Activated T-cell treated with anti-CD3 and anti-CD28 coated beads, Interleukin-2, amount 50 U/mL, for 4 hours (primary cell): Measurements from ENCODE around the gene POU6F1. TPM values are rescaled to one million over a fixed set of nuclear protein-coding genes. Genes with fewer than 3 reads are reported as not detected.
"Not testable (repeated sequence)": the region's sequence is repeated elsewhere in the genome, so short reads cannot be mapped to it uniquely, and the experiment has no call there.

Source experiments
- ATAC-seq, 2 donors: fragments of 200-7000 bp; cut with Tn5 transposase; one replicate each; pipeline ENCODE4 v1.10.0; 2021
- DNase-seq: peaks from one replicate; pipeline ENCODE4 v3.0.0-alpha.2; 2020
- H3K27me3 Mint-ChIP-seq: one replicate; pipeline ENCODE4 v1.8.0; 2021; ENCODE audit warnings: low read depth, mixed read lengths
- H3K36me3 Mint-ChIP-seq: one replicate; pipeline ENCODE4 v1.8.0; 2022; ENCODE audit warnings: mixed read lengths; ENCODE audit not compliant: insufficient read depth
- H3K4me1 Mint-ChIP-seq: one replicate; pipeline ENCODE4 v1.8.0; 2021; ENCODE audit warnings: low read depth, mixed read lengths
- H3K4me3 Mint-ChIP-seq: one replicate; pipeline ENCODE4 v1.8.0; 2021; ENCODE audit warnings: mild to moderate bottlenecking, moderate library complexity, mixed read lengths
- H3K9me3 Mint-ChIP-seq: one replicate; pipeline ENCODE4 v1.8.0; 2021; ENCODE audit warnings: mixed read lengths
- total RNA-seq, 3 donors: library from RNA; stranded (reverse); gene quantifications; one replicate each; pipeline ENCODE4 v1.2.1, GENCODE V29; 2021

POU6F1 gene
- total RNA-seq, 3 donors from 2014 or later: 4.1 to 8.5 (median 7.2) TPM

- ATAC-seq (no peak), DNase-seq (no peak)
- Mint-ChIP-seq H3K27me3 (no peaks in the 10 kb centered on the region), H3K36me3 (peaks cover 31% of the 10 kb centered on the region), H3K4me3 (no peak overlapping the region), H3K9me3 (no peaks in the 10 kb centered on the region), H3K4me1 (peaks cover 63% of the 10 kb centered on the region)
These were observed 24.3 kb upstream of the POU6F1 start for GRCh38 chr12:51242120-51242519.

GRCh38 chr12:51240971-51241370, 23.1 kb upstream of the POU6F1 start:
- Mint-ChIP-seq H3K4me1 (peaks cover 52% of the 10 kb centered on the region), H3K4me3 (peak overlapping the region; percentile 96), H3K27me3 (no peaks in the 10 kb centered on the region), H3K36me3 (peaks cover 31% of the 10 kb centered on the region), H3K9me3 (no peaks in the 10 kb centered on the region)
- ATAC-seq (no peak), DNase-seq (no peak)

- peaks cover 27% of the 10 kb centered on the region for H3K36me3 Mint-ChIP-seq
- peak; percentile 97 for ATAC-seq
- H3K27me3 Mint-ChIP-seq: no peaks in the 10 kb centered on the region
- peaks cover 39% of the 10 kb centered on the region for H3K4me1 Mint-ChIP-seq
- H3K4me3 Mint-ChIP-seq: peak within 1 kb of the TSS; percentile 96
- peak; percentile 90 for DNase-seq
- no peaks in the 10 kb centered on the region for H3K9me3 Mint-ChIP-seq
These were observed 20.9 kb upstream of the POU6F1 start, which contains the start of gene DAZAP2 for GRCh38 chr12:51238510-51239334. Gene DAZAP2 (plus strand): TSS chr12:51238826. CDS start chr12:51238908, 82 bp downstream.

- ATAC-seq: no peak
- peaks cover 25% of the 10 kb centered on the region for H3K36me3 Mint-ChIP-seq
- DNase-seq: no peak
- peaks cover 37% of the 10 kb centered on the region for H3K4me1 Mint-ChIP-seq
- no peaks in the 10 kb centered on the region for H3K27me3 Mint-ChIP-seq
- H3K4me3 Mint-ChIP-seq: peak overlapping the region; percentile 96
- H3K9me3 Mint-ChIP-seq: no peaks in the 10 kb centered on the region
These were observed 20.2 kb upstream of the POU6F1 start for GRCh38 chr12:51238037-51238509.

GRCh38 chr12:51234530-51234929, 16.7 kb upstream of the POU6F1 start:
- ATAC-seq: no peak
- Mint-ChIP-seq H3K9me3 (no peaks in the 10 kb centered on the region), H3K4me1 (peaks cover 9% of the 10 kb centered on the region), H3K27me3 (no peaks in the 10 kb centered on the region), H3K4me3 (no peak overlapping the region), H3K36me3 (no peaks in the 10 kb centered on the region)
- no peak for DNase-seq

- H3K27me3 Mint-ChIP-seq: no peaks in the 10 kb centered on the region
- DNase-seq (no peak), ATAC-seq (no peak)
- H3K9me3 Mint-ChIP-seq: no peaks in the 10 kb centered on the region
- H3K4me1 Mint-ChIP-seq: peaks cover 2% of the 10 kb centered on the region
- H3K4me3 Mint-ChIP-seq: no peak overlapping the region
- H3K36me3 Mint-ChIP-seq: no peaks in the 10 kb centered on the region
These were observed 14.8 kb upstream of the POU6F1 start for GRCh38 chr12:51232642-51233041.

- no peaks in the 10 kb centered on the region for H3K27me3 Mint-ChIP-seq
- DNase-seq: no peak
- no peak overlapping the region for H3K4me3 Mint-ChIP-seq
- ATAC-seq: no peak
- no peaks in the 10 kb centered on the region for H3K9me3 Mint-ChIP-seq
- peaks cover 2% of the 10 kb centered on the region for H3K4me1 Mint-ChIP-seq
- H3K36me3 Mint-ChIP-seq: no peaks in the 10 kb centered on the region
These were observed 11.4 kb upstream of the POU6F1 start for GRCh38 chr12:51229116-51229809.

GRCh38 chr12:51227962-51228361, 10.1 kb upstream of the POU6F1 start:
- Mint-ChIP-seq H3K4me3 (no peak overlapping the region), H3K9me3 (no peaks in the 10 kb centered on the region), H3K4me1 (peaks cover 2% of the 10 kb centered on the region), H3K36me3 (no peaks in the 10 kb centered on the region), H3K27me3 (no peaks in the 10 kb centered on the region)
- DNase-seq (no peak), ATAC-seq (no peak)

GRCh38 chr12:51227112-51227511, 9.2 kb upstream of the POU6F1 start:
- H3K9me3 Mint-ChIP-seq, H3K36me3 Mint-ChIP-seq, H3K4me3 Mint-ChIP-seq, DNase-seq, H3K4me1 Mint-ChIP-seq, H3K27me3 Mint-ChIP-seq, ATAC-seq: not testable (repeated sequence)

- H3K36me3 Mint-ChIP-seq: no peaks in the 10 kb centered on the region
- no peak overlapping the region for H3K4me3 Mint-ChIP-seq
- ATAC-seq (no peak), DNase-seq (no peak)
- no peaks in the 10 kb centered on the region for H3K27me3 Mint-ChIP-seq
- no peaks in the 10 kb centered on the region for H3K9me3 Mint-ChIP-seq
- H3K4me1 Mint-ChIP-seq: no peaks in the 10 kb centered on the region
These were observed 7.9 kb upstream of the POU6F1 start for GRCh38 chr12:51225771-51226170.

- no peak for ATAC-seq
- no peaks in the 10 kb centered on the region for H3K27me3 Mint-ChIP-seq
These were observed 7.4 kb upstream of the POU6F1 start for GRCh38 chr12:51225234-51225633.

GRCh38 chr12:51224625-51225024, 6.8 kb upstream of the POU6F1 start:
- Mint-ChIP-seq H3K36me3 (no peaks in the 10 kb centered on the region), H3K4me1 (no peaks in the 10 kb centered on the region), H3K9me3 (no peaks in the 10 kb centered on the region), H3K27me3 (no peaks in the 10 kb centered on the region), H3K4me3 (no peak overlapping the region)
- DNase-seq (no peak), ATAC-seq (no peak)

More at GRCh38 chr12:51225234-51225633, 7.4 kb upstream of the POU6F1 start:
- Mint-ChIP-seq H3K4me3 (no peak overlapping the region), H3K36me3 (no peaks in the 10 kb centered on the region), H3K9me3 (no peaks in the 10 kb centered on the region), H3K4me1 (no peaks in the 10 kb centered on the region)
- no peak for DNase-seq

GRCh38 chr12:51222461-51222860, 4.6 kb upstream of the POU6F1 start:
- no peaks in the 10 kb centered on the region for H3K9me3 Mint-ChIP-seq
- no peaks in the 10 kb centered on the region for H3K27me3 Mint-ChIP-seq
- H3K36me3 Mint-ChIP-seq: no peaks in the 10 kb centered on the region
- no peak for DNase-seq
- no peak overlapping the region for H3K4me3 Mint-ChIP-seq
- peaks cover 13% of the 10 kb centered on the region for H3K4me1 Mint-ChIP-seq
- ATAC-seq: no peak

- H3K9me3 Mint-ChIP-seq, DNase-seq, H3K4me3 Mint-ChIP-seq, ATAC-seq, H3K27me3 Mint-ChIP-seq, H3K36me3 Mint-ChIP-seq: not testable (repeated sequence)
- H3K4me1 Mint-ChIP-seq: peaks cover 19% of the 10 kb centered on the region
These were observed 2.0 kb upstream of the POU6F1 start for GRCh38 chr12:51219857-51220256.

GRCh38 chr12:51219322-51219721, 1.5 kb upstream of the POU6F1 start:
- Mint-ChIP-seq H3K9me3 (no peaks in the 10 kb centered on the region), H3K4me3 (peak overlapping the region; percentile 92), H3K4me1 (peaks cover 19% of the 10 kb centered on the region), H3K36me3 (peaks cover under 1% of the 10 kb centered on the region), H3K27me3 (no peaks in the 10 kb centered on the region)
- DNase-seq: no peak
- no peak for ATAC-seq
